ENCODE results near the gene ANP32E.
A peak's percentile ranks its signal among the peaks of the same experiment; 100 is the strongest.

Gene ANP32E

DNA sequence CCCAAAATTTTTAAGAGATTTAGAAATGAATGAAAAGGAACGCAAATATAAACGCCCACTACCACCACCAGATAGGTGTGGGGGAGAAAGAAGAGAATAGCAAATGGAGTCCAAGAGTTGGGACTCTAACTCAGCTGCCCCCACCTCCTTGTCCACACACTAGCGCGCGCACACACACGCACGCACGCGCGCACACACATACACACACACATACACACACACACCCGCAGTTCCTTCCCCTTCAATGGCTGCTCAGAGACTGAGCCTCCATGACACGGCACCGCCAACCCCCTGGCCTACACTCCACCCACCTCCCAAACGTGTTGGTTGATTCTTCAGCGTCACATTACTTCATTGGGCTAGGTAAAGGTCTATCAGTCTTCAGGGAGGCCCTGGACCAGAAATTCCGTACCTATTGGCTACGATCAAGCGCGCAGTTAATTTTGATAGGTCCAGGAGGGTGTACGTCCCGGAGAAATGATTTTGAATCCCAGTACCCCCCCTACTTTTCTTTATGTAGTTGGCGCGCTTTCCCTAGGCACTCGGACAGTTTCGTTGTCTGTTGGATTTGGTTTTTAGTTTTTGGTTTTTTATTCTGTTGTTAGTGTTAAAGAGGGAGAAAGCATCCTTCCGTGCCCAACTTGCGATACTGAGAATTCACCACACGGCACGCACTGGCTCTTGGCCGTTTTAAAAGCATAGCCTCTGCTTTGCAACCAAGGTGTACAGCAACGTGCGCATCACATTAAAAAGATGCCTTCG, at the start of gene ANP32E:
Gene ANP32E, minus strand, starts transcription at position 261 of the 762 bp plus-strand sequence. CDS start 326 bp downstream, outside the sequence.
- peak; percentile 84 for DNase-seq

DNA sequence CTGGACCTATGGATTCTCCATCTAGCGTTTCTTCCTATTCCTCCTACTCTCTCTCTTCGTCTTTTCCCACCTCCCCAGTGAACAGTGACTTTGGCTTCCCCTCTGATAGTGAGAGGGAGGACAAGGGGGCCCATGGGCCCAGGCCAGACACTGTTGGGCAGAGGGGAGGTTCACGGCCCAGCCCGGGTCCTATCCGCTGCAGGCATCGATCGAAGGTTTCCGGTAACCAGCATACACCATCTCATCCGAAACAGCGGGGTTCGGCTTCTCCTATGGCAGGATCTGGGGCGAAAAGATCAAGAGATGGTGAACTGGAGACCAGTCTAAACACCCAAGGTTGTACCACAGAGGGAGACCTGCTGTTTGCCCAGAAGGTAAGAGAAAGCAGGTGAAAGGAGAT, 47.3 kb upstream of the ANP32E start:
- DNase-seq, result no peak

DNA sequence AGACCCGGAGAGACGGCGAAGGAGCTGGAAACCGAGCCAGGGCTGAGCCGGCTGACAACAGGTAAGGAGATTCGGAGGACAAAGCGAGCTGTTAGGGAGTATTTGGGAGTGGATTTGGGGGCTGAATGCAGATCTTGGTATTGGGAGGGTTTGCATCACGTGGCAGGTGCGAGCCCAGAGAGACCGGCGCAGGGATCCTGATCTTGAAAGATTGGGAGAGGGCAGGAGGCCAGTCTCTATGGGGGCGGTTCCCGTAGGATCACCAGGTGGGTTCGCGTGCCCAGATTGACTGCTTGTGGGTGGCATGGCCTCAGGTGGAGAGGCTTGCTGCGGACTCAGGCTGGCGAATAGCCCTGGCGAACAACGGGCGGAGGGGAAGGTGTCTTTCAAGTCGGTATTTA, 46.6 kb upstream of the ANP32E start:
- no peak for DNase-seq

DNA sequence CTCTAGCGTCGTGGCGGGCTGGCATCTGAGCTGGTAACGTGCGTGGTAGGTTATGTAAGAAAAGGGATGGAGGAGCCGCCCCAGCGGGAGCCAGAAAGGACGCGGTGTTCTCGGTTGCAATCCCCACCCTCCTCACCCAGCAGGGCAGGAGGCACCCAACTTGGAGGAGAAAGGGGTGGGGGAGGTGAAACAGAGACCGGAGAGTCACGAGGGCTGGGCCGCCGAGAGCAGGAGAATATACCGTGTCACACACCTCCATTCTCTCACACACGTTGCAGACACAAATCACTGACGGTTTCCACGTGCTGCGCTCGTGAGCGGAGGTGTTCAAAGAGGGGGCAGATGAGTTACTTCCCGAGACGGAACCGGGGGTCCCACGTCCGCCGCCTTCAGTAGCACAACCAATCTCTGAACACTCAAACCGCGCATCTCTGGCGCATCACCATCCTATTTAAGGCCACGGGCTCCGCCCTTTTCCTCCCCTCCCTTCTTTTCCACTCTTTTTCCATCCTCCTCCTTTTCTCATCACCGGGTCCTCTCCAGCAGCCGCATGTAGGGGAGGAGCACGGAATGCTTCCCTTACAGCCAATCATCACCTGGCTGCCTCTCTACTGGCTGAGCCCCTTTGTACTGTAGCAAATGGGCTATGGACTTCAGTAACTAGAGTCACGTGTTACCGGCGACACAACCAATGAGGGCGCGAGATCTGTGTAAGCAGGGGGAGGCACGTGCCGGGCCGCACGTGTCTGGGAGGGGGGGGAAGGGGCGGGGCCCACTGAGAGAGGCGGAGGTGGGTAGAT, 46.0 kb upstream of the ANP32E start, which contains the start of gene CIART:
Gene CIART, plus strand, starts transcription at position 797 of the 800 bp plus-strand sequence. CDS start 714 bp downstream, outside the sequence.
- DNase-seq, result peak; percentile 62

DNA sequence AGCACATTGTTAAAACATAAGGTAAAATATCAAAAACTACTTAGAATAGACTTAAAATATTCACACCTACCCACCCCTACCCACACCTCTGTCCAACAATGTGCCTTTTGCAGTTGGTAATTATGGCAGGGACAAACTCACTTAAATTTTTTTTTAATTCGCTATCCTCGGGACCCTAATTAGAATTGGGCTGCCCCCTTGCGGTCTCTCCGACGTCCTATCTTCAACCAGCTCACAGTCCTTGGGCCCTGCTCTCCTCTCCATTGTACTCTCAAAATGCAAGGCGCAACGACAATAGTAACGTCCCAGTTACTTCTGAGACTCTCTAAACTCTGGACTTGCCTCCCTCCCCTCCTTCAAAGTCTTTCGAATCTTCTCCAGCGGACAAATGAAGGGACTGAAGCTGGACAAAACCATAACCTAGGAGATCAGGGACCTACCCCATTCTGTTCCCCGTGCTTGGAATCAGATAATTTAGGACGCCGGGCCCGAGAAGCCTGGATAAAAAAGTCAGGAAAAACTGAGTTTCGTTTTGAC, 45.4 kb upstream of the ANP32E start:
- peak; percentile 56 for DNase-seq

DNA sequence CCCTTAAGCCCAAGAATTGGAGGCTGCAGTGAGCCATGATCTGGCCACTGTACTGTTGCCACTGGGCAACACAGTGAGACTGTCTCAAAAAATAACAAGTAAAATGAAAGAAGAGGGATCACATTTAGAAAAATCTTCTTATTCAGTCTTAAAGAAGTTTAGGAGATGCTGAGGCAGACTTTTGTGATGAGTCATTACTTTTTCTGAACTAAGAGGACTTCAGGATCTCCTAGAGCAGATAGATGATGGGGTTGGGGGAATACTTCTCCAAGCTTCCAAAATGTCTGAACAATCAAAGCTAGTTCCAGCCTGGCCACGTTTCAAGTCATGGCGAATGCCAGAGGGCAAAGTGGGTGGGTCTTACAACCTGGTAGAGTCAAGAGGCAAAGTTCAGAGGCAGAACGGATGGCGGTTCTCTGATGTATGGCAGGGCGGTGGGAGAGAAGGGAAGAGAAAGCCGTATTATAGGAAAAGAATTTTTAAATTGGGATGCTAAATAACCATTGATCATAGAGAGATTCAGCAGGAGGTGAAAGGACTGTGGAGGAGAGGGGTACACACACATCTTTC, 44.3 kb upstream of the ANP32E start:
- DNase-seq, result no peak

DNA sequence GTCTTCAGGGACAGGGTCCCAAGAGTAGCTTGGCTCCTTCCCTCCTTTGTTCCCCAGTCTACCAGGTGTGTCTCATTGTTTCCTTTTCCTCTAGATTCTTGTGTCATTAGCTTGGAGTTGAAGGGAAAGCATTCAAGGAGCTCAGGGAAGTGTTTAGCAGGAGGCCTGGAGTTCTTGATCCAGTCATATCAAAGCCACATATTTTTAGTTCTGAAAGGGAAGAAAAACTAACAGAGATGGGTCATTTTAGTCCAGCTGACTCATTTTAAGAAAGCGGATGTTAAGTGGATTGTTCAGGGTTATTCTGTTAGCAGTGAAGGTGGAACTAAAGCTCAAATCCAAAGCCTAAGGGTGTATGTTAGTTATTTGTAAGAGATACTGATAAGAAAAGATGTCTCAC, 37.4 kb upstream of the ANP32E start:
- no peak for DNase-seq

DNA sequence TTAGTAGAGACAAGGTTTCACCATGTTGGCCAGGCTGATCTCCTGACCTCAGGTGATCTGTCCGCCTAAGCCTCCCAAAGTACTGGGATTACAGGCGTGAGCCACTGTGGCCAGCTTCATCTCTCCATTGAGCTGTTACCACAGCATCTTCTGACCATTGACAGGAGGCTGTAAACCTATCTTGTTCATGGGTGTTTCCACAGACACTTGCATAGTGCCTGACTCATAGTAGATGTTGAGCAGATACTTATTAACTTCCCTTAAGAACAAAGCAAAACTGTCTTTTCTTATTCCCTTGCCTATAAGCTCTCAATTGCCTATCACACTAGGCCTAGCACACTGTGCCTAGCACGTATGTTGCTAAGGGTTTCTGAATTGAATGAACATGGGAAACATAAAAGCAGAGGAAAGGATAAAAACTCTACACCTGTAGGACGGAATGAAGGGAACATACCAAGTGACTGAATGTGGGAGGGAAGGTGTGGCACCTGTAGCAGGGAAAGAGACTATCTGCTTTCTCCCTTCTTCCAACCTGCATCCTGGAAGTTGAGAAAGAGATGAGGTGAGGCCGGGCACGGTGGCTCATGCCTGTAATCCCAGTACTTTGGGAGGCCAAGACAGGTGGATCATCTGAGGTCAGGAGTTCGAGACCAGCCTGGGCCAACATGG, 35.5 kb upstream of the ANP32E start:
- DNase-seq, result no peak

DNA sequence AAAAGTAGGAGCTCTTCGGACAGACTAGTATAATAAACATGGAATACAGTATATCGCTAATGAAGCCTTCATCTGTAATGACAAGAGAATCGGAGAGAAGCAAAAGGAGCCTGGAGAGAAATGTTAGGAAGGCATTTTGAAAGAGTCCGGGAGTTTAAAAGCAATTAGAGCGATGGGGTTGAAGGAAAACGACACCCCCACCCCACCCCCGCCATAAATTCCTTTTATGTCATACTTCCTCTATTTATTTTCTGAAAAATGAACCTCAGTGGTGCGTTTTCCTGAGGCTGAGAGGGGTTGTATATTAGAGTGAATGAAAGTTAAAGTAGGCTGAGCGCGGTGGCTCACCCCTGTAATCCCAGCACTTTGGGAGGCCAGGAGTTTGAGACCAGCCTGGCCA, 33.5 kb upstream of the ANP32E start:
- DNase-seq, result no peak

DNA sequence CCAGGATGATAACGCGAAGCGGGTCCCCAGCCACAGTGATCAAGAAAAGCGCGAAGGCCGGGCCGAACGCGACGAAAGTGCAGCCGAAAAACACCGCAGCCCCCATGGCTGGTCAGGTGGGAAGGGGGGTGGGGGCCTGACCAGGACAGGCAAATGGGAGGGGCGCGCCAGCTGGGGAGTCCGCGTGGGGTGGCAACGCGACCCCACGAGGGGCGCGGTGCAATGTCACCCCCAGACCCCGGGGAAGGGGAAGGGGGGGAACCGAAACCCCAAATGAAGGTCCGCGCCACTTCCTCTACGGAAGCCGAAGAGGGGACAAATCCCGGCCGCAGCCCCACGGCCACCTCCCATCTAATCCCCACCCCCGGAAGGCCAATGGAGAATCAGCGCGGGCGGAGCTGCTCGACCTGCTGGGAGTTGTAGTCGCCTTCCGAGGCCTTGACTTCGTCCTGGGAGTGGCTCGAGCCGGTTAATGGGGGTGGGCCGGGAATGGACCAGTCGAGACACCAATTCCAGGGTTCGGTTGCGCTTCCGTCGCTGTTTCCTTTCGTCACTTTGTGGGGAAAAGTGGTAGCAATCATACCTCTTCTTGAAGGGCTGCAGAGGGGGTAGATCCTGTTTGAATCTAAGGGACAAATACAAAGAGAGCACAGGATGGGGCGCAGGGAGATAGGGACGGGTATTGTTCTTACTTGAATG, 32.9 kb upstream of the ANP32E start, which contains the start of gene APH1A:
Gene APH1A, minus strand, starts transcription at position 312 of the 699 bp plus-strand sequence. Its CDS starts 206 bp downstream, at position 106.
- peak; percentile 88 for DNase-seq

DNA sequence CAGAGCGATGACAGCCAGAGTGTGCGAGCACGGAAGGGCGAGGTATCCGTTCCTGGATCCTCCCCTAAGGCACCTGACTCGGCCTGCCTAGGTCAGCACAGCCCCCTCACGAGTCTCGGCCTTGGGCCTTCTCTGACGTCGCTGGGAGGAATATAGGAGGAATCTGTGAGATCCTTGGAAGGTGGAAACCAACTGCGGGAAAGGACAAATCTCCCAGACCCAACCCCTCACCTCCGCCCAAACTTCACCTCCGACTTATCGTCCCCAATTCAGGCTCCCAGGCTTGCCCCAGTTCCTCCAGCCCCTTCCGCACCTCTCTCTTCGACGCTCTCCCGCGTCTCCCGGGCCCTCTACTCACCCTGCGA, 32.4 kb upstream of the ANP32E start:
- peak; percentile 33 for DNase-seq

DNA sequence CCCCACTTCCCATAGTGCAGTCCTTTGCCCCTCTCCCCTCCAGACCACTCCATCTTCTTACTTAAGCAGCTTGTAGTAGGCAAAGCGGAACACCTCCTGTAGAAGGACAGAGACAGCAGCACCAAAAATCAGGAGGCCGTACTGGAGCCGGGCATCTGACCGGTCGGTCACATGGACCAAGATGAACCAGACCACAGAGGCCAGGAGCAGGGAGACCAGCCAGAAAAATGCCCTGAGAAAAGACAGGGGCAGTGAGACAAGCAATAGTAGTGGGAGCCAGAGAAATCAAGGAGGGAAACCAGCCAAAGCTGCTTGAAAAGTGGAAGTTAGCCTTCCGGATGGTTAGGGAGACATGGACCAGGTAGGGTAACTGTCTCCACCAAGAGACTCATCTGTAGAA, 32.0 kb upstream of the ANP32E start:
- DNase-seq, result no peak

DNA sequence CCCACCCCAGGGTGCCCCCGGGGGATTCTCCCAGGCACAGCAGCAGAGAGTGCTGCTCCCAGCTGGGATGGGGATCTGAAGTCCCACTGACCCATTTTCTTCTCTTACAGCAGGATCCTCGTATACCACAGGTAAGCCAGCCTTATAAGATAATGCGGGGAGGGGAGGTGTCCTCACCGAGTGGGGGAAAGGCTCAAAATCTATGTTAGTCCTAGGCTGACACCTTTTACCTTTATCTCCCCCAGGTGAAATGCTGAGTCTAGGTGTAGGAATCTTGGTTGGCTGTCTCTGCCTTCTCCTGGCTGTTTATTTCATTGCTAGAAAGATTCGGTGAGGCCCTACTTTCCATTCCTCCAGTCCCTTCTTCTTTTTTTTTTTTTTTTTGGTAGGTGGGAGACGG, 27.6 kb upstream of the ANP32E start:
- no peak for DNase-seq

DNA sequence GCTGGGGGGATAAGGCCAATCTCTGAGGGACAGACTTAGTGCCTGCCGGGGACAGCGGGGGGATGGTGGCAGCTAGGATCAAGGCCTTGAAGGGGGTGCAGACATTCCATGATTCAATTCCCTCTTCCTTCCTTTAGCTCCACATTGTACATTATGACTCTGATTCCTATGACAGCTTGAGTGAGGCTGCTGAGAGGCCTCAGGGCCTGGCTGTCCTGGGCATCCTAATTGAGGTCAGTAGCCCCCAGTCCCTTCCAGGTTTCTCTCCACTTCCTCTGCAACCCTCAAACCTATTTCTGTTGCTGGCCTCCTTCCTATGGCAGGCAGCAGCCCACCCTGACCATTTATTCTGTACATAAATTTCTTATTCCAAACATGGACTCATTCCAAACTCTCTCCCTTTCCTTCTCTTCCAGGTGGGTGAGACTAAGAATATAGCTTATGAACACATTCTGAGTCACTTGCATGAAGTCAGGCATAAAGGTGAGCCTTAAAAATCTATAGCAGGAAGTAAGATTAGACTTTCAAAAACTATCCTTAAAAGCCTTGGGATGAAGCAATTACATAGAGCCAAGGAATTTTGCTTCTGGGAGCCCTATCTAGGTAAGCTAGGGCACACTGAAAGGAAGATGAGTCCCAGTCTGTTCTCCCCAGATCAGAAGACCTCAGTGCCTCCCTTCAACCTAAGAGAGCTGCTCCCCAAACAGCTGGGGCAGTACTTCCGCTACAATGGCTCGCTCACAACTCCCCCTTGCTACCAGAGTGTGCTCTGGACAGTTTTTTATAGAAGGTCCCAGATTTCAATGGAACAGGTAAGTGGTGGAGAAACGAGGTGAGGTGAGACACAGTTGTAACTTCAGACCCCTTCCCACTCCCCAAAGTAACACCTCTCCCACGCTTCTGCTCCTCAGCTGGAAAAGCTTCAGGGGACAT, 26.7 kb upstream of the ANP32E start:
- DNase-seq, result no peak

DNA sequence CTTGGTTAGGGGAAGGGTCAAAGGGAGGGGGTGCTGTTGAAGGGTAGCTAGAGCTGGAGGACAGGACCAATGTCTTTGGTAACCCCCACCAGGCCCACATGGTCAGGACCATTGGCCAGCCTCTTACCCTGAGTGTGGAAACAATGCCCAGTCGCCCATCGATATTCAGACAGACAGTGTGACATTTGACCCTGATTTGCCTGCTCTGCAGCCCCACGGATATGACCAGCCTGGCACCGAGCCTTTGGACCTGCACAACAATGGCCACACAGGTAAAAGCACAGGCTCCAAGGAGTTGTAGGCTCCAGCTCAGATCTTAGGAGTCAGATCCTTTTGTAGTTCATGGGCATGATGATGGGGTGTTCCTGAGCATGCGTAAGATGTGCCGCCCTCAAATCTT, 25.5 kb upstream of the ANP32E start:
- DNase-seq, result no peak

DNA sequence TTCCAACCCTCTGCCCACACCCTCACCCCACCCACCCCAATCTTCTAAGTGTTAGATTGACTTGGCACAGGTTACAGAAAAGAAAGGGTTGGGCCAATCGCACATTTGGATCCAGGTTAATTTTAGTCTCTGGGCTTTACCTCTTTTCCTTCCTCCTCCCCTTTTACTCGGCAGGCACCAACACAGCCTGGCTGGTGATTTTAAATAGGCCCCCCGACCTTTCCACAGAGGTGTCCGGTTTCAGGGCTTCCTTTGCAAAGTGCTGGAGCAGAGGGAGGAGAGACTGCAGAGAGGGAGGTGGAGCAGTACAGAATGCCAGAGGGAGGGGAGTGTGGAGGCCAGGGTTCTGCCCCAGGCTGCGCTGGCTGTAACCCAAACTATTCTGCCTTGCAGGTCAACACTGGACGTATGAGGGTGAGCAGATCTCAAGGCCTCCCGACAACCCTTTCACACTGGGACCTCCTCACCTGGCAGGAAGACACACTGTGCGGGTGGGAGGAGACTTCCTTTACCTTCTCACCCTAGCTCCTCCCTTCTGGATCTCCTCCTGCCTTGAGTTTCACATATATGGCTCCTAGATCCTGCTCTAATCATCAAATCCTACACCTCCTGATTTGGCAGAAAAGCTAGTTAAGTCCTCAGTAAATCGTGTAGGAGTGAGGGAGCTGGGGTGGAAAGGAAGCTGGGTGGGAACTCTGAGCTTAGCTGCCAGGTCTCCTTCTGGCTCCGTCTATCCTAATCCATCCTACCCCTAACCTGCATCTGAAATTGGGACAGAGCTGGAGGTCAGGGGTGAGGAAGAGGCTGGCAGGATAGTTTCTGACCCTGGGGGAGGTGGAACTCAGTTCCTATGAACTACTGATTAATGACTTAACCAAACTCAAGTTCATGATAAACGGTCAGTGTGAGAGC, 24.1 kb upstream of the ANP32E start:
- no peak for DNase-seq

DNA sequence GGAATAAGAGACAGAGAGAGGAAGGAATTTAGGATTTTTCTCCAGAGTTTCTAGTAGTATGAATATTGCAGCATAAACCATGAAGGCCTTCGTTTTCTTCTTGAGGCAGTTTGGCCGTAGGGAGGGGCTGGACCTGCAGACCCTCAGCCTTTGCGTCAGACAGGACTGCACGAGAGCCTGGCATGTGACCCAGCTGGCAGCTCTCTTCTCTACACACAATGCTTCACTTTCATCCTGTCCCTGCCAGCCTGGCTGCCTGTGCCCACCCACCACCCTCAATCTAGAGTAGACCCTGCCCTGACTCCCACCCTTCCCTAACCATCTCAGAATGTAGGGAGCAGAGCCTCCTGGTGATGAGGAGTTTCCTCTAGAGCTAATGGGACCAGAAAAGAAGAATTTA, 23.3 kb upstream of the ANP32E start:
- DNase-seq, result no peak

DNA sequence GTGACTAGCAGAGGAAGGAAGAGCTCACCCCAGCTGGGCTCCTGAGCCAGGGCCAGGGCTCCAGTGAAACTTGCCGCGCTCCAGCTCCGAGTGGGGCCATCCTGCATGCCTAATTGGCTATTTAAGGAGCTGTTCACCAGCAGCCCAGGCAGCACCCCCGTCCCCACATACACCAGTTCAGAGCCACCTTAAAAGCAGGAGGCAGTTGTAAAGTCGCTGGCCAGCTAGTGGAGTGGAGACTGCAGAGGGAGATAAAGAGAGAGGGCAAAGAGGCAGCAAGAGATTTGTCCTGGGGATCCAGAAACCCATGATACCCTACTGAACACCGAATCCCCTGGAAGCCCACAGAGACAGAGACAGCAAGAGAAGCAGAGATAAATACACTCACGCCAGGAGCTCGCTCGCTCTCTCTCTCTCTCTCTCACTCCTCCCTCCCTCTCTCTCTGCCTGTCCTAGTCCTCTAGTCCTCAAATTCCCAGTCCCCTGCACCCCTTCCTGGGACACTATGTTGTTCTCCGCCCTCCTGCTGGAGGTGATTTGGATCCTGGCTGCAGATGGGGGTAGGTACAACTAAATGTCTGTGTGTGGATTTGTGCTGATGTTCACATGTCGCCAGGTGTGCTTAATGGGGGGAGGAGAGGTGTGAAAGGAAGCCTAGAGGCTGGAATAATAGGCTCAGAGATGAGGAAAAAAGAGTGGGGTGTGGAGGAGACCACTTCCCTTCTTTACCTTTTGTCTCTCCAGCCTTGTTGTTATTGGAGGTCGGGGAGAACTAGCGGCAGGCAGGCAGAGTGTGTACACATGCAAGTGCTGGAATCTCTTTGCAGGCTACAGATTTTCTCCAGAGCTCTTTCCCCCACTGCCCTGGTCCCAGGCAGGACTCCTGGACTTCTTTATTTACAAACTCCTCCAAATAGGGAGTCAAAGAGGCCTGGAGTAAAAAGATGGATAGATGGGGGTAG, 22.0 kb upstream of the ANP32E start, which contains the start of gene CA14:
Gene CA14, plus strand, starts transcription at position 151 of the 962 bp plus-strand sequence. Its CDS starts 355 bp downstream, at position 506.
- no peak for DNase-seq
